NCI-H526 (cell line): ENCODE measurements around the gene AMPH.
"Not testable (repeated sequence)": the region's sequence is repeated elsewhere in the genome, so short reads cannot be mapped to it uniquely, and the experiment has no call there.

Experiments
- DNase-seq, 2 experiments: peaks; one replicate each; lab custom pipeline; 2025; lab: John Stamatoyannopoulos, UW

Gene AMPH

GRCh38 chr7:38628630-38629385 is 2.4 kb downstream of the AMPH start:
- DNase-seq, result peak in 1 of 2 experiments; percentile 6

DNA sequence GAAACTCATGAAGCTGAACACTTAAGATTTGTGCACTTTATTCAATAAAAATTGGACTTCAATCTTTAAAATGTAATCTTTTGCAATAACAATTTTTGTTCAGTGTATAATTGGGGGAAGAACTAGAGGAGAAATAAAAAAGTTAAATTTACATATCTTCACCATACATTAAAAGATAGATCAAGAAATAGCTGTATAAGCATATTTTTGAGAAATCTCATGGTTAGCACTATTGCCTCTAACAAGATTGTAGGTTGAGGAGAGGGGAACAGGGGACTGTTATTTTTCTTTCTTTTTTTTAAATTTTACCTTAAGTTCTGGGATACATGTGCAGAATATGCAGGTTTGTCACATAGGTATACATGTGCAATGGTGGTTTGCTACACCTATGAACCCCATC is 5.3 kb downstream of the AMPH start:
- DNase-seq, result no peak

GRCh38 chr7:38615665-38616064 is 15.5 kb downstream of the AMPH start:
- peak in 1 of 2 experiments; percentile 10 for DNase-seq

- no peak for DNase-seq
Measured at GRCh38 chr7:38607466-38607865, 23.7 kb downstream of the AMPH start.

- no peak for DNase-seq
Measured at GRCh38 chr7:38600741-38601140, 30.4 kb downstream of the AMPH start.

DNA sequence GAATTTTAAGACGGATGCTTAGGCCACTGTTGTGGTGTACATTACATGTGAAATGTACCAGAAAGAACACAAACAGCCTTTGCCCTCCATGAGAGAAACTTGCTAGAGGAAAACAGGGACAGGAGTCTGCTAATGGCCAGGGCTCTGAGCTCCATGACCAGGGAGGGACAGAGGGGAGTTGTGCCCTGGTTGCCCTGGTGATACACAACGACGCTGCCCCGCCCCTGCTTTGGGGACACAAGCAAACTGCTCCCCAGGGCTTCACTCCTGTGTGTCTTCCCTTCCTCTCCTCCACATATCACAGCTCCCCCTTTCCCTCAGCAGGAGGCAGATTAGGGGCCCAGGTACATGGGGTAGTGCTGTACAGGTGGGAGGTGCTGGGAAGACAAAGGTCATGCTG is 36.2 kb downstream of the AMPH start:
- no peak for DNase-seq

DNA sequence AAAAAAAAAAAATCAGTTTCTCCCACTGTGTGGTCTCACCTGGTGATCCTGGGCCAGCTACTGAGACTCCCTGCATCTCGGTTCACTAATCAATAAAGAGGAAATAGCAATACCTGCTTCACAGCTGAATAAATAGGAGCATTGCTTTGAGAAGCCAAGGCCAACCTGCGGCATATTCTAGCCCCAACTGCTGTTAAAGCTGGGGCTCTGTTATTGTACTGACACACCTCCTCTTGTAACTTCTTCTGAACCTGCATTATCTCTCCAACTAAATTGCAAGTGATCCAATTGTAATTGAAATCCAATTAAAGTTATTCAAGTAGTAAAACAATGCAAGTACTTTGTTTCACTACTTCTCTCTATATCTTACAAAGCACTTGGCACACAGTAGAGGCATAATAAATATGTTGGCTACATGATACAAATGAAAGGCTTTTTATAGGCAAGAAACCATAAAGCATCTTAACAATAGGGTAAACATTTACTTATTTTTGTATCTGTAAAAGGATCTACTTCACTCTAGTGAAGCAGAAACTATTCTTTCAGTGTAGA is 38.4 kb downstream of the AMPH start:
- no peak for DNase-seq

GRCh38 chr7:38585572-38586354 is 45.4 kb downstream of the AMPH start:
- DNase-seq, result no peak

GRCh38 chr7:38584443-38585210 is 46.5 kb downstream of the AMPH start:
- no peak for DNase-seq

DNA sequence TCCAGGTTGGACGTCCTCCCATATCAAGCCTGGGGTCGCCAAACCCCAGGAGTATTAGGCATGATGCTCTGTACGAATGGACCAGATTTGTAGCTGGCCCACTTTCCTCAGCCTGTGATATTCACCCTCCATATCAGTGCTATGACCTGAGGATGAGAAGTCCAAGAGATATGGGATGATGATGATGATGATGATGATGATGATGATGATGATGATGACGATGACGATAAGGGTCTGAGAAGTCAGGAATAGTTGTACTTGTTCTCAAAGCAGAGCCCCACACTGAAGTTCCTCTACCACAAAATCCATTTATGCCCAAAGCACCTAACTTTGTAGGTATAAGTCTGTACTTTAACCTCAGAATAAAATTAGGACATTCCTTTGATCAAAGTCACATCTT is 50.7 kb downstream of the AMPH start:
- DNase-seq, result no peak

DNA sequence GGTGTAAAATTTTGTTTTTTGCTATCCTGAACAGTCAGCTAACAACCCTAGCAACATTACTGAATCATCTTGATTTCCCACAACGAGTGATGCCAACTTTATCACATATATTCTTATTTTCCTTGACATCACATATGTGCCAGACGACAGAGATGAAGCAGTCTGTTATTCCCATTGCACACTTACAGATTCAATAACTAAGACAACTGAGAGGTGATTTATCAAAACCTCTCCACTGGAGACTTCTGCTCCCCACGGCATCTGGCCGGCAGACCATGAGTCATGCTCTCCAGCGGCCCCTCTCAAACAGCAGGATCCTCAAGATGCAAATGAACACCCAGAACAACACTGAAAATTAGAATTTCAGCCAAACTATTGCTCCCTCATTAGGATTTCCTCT is 57.1 kb downstream of the AMPH start:
- DNase-seq, result no peak

DNA sequence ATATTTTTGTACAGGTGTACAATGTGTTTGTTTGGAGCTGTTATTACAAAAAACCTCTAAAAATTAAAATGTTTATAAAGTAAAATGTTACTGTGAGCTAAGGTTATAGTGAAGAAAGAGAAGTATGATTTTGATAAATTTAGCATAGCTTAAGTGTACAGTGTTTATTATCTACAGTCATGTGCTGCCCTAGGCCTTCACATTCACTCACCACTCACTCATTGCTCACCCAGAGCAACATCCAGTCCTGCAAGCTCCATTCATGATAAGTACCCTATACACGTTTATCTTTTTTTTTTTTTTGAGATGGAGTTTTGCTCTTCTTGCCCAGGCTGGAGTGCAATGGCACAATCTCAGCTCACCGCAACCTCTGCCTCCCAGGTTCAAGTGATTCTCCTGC is 59.6 kb downstream of the AMPH start:
- not testable (repeated sequence) for DNase-seq

- DNase-seq, result no peak
Measured at GRCh38 chr7:38568497-38568896, 62.7 kb downstream of the AMPH start.

DNA sequence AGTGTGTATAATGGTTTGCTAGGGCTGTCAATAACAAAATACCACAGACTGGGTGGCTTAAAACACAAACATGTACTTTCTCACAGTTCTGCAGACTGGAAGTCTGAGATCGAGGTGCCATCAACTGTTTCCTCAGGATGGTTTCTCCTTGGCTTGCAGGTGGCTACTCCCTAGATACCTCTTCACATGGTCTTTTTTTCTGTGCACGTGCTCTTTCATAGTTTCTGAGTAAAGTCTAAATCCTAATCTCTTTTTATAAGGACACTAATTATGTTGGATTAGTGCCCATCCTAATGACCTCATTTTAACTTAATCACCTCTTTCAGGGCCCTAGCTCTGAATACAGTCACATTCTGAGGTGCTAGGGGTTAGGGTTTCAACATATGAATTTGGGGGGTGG is 65.9 kb downstream of the AMPH start:
- no peak for DNase-seq

DNA sequence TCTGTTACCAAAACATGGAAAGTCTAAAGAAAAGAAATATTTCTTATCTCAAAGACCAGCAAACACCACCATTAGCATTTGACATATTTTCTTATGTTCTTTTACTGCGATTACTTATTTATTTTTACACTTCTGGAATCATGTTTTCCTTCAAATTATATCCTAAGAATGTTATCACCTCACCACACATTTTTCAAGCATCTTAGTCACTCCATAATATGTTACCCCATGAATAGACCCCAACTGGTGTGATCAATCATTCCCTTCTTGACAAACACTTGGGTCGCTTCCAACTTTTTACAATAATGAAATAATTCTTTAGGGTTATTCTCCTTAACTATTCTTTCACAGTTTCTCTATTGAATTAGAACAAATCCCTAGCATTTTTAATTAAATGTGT is 67.4 kb downstream of the AMPH start:
- DNase-seq, result no peak

GRCh38 chr7:38561166-38561565 is 70.0 kb downstream of the AMPH start:
- no peak for DNase-seq

- DNase-seq, result no peak
Measured at GRCh38 chr7:38558761-38559345, 72.3 kb downstream of the AMPH start.

GRCh38 chr7:38554586-38554985 is 76.6 kb downstream of the AMPH start:
- DNase-seq, result no peak

GRCh38 chr7:38550836-38551235 is 80.3 kb downstream of the AMPH start:
- DNase-seq, result no peak

DNA sequence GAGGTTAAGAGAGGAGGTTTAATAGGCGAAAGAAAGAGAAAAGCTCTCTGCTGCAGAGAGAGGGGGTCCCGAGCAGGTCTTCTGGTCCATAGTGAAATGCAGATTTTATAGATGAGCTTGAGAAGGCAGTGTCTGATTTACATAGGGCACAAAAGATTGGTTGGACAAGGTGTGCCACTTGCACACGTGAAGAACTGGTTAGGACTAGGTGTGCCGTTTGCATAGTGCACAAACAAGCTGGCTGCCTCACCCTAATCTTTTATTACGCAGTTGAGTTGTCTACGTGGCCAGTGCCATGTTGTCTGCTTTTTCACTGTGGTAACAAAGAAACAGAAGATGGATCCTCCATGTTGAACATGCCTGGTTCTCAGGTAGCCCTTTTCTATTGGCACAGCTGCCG is 82.6 kb downstream of the AMPH start:
- no peak for DNase-seq

DNA sequence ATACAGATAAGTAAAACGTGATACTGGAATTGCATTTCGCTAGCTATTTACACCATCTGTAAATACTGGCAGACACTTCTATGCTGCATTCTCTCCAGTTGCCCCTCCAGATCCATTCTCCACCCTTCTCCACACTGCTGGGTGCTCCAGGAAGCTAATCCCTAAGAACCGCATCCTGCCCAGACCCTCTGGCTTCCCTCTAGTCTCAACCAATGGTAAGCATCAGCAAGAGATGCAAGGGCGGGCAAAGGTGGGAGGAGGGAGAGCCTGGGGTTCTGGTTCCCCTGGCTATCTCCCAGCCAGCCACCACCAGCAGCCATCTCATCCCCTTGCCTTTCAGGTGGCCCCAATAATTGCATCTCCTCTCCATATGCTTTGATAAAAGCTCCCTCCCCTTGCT is 84.4 kb downstream of the AMPH start:
- no peak for DNase-seq

- DNase-seq, result no peak
Measured at GRCh38 chr7:38545977-38546376, 85.2 kb downstream of the AMPH start.
